GM18511 (cell line): ENCODE results near the gene FBLIM1.

Source experiments
- ATAC-seq: cut with Tn5 transposase; IDR thresholded peaks from one replicate; pipeline ENCODE4 v1.9.1; 2021; ENCODE audit warnings: mild to moderate bottlenecking, moderate library complexity; ENCODE audit not compliant: unreplicated experiment

FBLIM1 gene

GRCh38 chr1:15758343-15758931 lies at the start of gene FBLIM1:
TSS of gene FBLIM1 (plus strand) at chr1:15758795. CDS start at chr1:15764984, 6,189 bp downstream.
- ATAC-seq = no peak

GRCh38 chr1:15709226-15709625 lies 49.4 kb upstream of the FBLIM1 start:
- no peak for ATAC-seq

GRCh38 chr1:15712168-15712567 lies 46.4 kb upstream of the FBLIM1 start:
- ATAC-seq = no peak

- no peak for ATAC-seq
Measured at GRCh38 chr1:15714406-15715136, 44.0 kb upstream of the FBLIM1 start.

GRCh38 chr1:15717418-15718125 lies 41.0 kb upstream of the FBLIM1 start:
- no peak for ATAC-seq

- no peak for ATAC-seq
Measured at GRCh38 chr1:15718199-15718601, 40.4 kb upstream of the FBLIM1 start.

- no peak for ATAC-seq
Measured at GRCh38 chr1:15719381-15720120, 39.0 kb upstream of the FBLIM1 start.

GRCh38 chr1:15720861-15721260 lies 37.7 kb upstream of the FBLIM1 start:
- ATAC-seq = no peak

- ATAC-seq = no peak
Measured at GRCh38 chr1:15722411-15722810, 36.2 kb upstream of the FBLIM1 start.

- ATAC-seq = no peak
Measured at GRCh38 chr1:15722836-15723532, 35.6 kb upstream of the FBLIM1 start.

GRCh38 chr1:15723631-15724246 lies 34.9 kb upstream of the FBLIM1 start:
- no peak for ATAC-seq

GRCh38 chr1:15724949-15725880 lies 33.4 kb upstream of the FBLIM1 start:
- no peak for ATAC-seq

GRCh38 chr1:15726508-15726907 lies 32.1 kb upstream of the FBLIM1 start:
- no peak for ATAC-seq

- ATAC-seq = no peak
Measured at GRCh38 chr1:15727021-15727420, 31.6 kb upstream of the FBLIM1 start.

- ATAC-seq = no peak
Measured at GRCh38 chr1:15727424-15727823, 31.2 kb upstream of the FBLIM1 start.

- ATAC-seq = no peak
Measured at GRCh38 chr1:15727866-15728534, 30.6 kb upstream of the FBLIM1 start.

- ATAC-seq = no peak
Measured at GRCh38 chr1:15728937-15729657, 29.5 kb upstream of the FBLIM1 start.

- ATAC-seq = no peak
Measured at GRCh38 chr1:15730423-15730822, 28.2 kb upstream of the FBLIM1 start.
